OCI-LY7 (cell line): ENCODE data around the gene LRPPRC. TPM values are rescaled to one million over a fixed set of nuclear protein-coding genes. Genes with fewer than 3 reads are reported as not detected.
A peak's percentile ranks its signal among the peaks of the same experiment; 100 is the strongest.

Experiments
- BruUV-seq: library from RNA; stranded (reverse); fragments of 400-500 nt; replicated peaks from 2 replicates; lab custom pipeline; 2021; lab: Mats Ljungman, UMichigan
- CTCF ChIA-PET: fragments of 300-600 bp; sonication (Branson Sonifier 250); formaldehyde crosslinking; loops from one replicate; lab custom pipeline; 2022; ENCODE audit warnings: antibody characterized with exemption; ENCODE audit not compliant: unreplicated experiment; lab: Charles Lee
- POLR2A ChIA-PET: fragments of 300-600 bp; sonication (Branson Sonifier 250); formaldehyde crosslinking; loops from one replicate; lab custom pipeline; 2022; ENCODE audit warnings: antibody characterized with exemption; lab: Charles Lee
- DNase-seq: peaks from one replicate; pipeline ENCODE4 v3.0.0-alpha.2; 2015; ENCODE audit warnings: low spot score
- H2AFZ ChIP-seq: fragments of 200-600 bp; sonication (generic), shearing (Covaris generic); 2 replicates; pipeline ENCODE4 v1.6.1; 2014; ENCODE audit warnings: mild to moderate bottlenecking, antibody characterized with exemption, low read length, moderate library complexity
- H3K27ac ChIP-seq: fragments of 200-600 bp; sonication (generic); 2 replicates; pipeline ENCODE4 v1.5.1; 2014; ENCODE audit warnings: mixed run types, low read depth, mild to moderate bottlenecking, moderate library complexity, low read length, inconsistent platforms; ENCODE audit not compliant: poor library complexity, severe bottlenecking
- H3K36me3 ChIP-seq: fragments of 200-600 bp; sonication (generic); 2 replicates; pipeline ENCODE4 v1.6.1; 2014; ENCODE audit warnings: mild to moderate bottlenecking, antibody characterized with exemption, low read length, moderate library complexity, mixed read lengths; ENCODE audit not compliant: insufficient read depth
- H3K4me1 ChIP-seq: fragments of 200-600 bp; sonication (generic); 2 replicates; pipeline ENCODE4 v1.5.1; 2014; ENCODE audit warnings: mild to moderate bottlenecking, low read length; ENCODE audit not compliant: insufficient read depth, poor library complexity, severe bottlenecking
- H3K4me2 ChIP-seq: fragments of 200-600 bp; sonication (generic); 2 replicates; pipeline ENCODE4 v1.6.1; 2014; ENCODE audit warnings: mild to moderate bottlenecking, low read length
- H3K4me3 ChIP-seq: fragments of 200-600 bp; sonication (generic); 2 replicates; pipeline ENCODE4 v1.5.1; 2014; ENCODE audit warnings: mild to moderate bottlenecking, low read depth, low read length; ENCODE audit not compliant: poor library complexity, severe bottlenecking
- H3K79me2 ChIP-seq: fragments of 200-600 bp; sonication (generic); 2 replicates; pipeline ENCODE4 v1.6.1; 2016; ENCODE audit warnings: low read depth, mild to moderate bottlenecking, low read length, moderate library complexity, mixed read lengths; ENCODE audit not compliant: insufficient read depth
- H3K9me2 ChIP-seq: fragments of 200-600 bp; sonication (generic); 2 replicates; pipeline ENCODE4 v1.6.1; 2016; ENCODE audit warnings: mild to moderate bottlenecking, low read length, mixed read lengths; ENCODE audit not compliant: insufficient read depth
- H3K9me3 ChIP-seq: fragments of 200-600 bp; sonication (generic); 2 replicates; pipeline ENCODE4 v1.6.1; 2014; ENCODE audit warnings: mild to moderate bottlenecking, mixed run types, low read length, mixed read lengths
- H4K20me1 ChIP-seq: fragments of 200-600 bp; sonication (generic); 2 replicates; pipeline ENCODE4 v1.6.1; 2014; ENCODE audit warnings: mild to moderate bottlenecking, antibody characterized with exemption, low read length, moderate library complexity, mixed read lengths; ENCODE audit not compliant: insufficient read depth
- CTCF ChIP-seq: fragments of 200-600 bp; sonication (generic); conservative IDR thresholded peaks from 2 replicates; pipeline ENCODE4 v1.5.1; 2014; ENCODE audit warnings: mild to moderate bottlenecking, antibody characterized with exemption, low read length, moderate library complexity, mixed read lengths
- EZH2phosphoT487 ChIP-seq: fragments of 200-600 bp; sonication (generic); IDR thresholded peaks from 2 replicates; pipeline ENCODE4 v1.6.1; 2018; ENCODE audit warnings: low read depth, borderline replicate concordance, mild to moderate bottlenecking, mixed run types, antibody characterized with exemption, low read length, moderate library complexity, mixed read lengths
- intact Hi-C: fragments of 100-400 bp; cut with micrococcal nuclease; formaldehyde crosslinking; loops from one replicate; pipeline ENCODE4 v1.10.0; 2022; ENCODE audit not compliant: unreplicated experiment
- total RNA-seq, 2 experiments: library from RNA; depleted of rRNA in 1 of 2; stranded (reverse); fragments of >200 nt in 1 of 2; shearing (Covaris generic) in 1 of 2; gene quantifications; 2 replicates each; pipeline ENCODE4 v1.2.3, GENCODE V29; 2014 to 2022

The LRPPRC gene
- total RNA-seq, 2 experiments from 2014 or later = 64.4 to 136 TPM

DNA sequence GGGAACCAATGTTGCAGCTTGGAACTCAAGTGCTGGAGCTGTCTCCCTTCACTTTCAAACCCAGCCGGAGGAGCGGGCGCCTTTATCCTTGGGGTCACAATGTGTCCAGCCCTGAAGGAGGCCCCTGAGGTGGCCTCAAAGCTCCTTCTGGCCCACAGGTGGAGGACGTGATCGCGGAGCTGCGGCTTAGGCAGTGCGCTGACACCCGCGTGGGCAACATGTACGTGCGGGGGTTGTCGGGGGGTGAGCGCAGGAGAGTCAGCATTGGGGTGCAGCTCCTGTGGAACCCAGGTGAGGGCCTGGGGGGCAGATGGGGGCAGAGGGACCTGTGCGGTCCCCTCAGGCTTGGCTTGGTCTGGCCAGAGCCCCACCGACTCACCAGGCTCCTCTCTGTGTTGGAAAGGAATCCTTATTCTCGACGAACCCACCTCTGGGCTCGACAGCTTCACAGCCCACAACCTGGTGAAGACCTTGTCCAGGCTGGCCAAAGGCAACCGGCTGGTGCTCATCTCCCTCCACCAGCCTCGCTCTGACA, 143.5 kb downstream of the LRPPRC start:
- POLR2A ChIA-PET = no interaction called here

GRCh38 chr2:43851011-43851980, 144.5 kb downstream of the LRPPRC start:
- Histone ChIP-seq H3K9me2 (no peaks in the 10 kb centered on the region), H3K4me3 (no peak overlapping the region), H3K27ac (no peak overlapping the region), H4K20me1 (no peaks in the 10 kb centered on the region), H3K9me3 (no peaks in the 10 kb centered on the region), H3K4me1 (no peaks in the 10 kb centered on the region), H3K4me2 (no peak overlapping the region), H3K79me2 (no peaks in the 10 kb centered on the region), H3K36me3 (no peaks in the 10 kb centered on the region), H2AFZ (no peak overlapping the region)
- BruUV-seq = no TSS peak
- intact Hi-C loops = no loop called here
- TF ChIP-seq CTCF (no peak), EZH2phosphoT487 (no peak)
- CTCF ChIA-PET = no interaction called here
- POLR2A ChIA-PET = no interaction called here
- no peak for DNase-seq

More for the DNA sequence above, 143.5 kb downstream of the LRPPRC start:
- Histone ChIP-seq H3K36me3 (no peaks in the 10 kb centered on the region), H3K4me2 (no peak overlapping the region), H3K9me3 (no peaks in the 10 kb centered on the region), H3K9me2 (no peaks in the 10 kb centered on the region), H3K27ac (no peak overlapping the region), H3K4me3 (no peak overlapping the region), H3K79me2 (no peaks in the 10 kb centered on the region), H4K20me1 (no peaks in the 10 kb centered on the region), H3K4me1 (no peaks in the 10 kb centered on the region), H2AFZ (no peak overlapping the region)
- TF ChIP-seq EZH2phosphoT487 = no peak
- TF ChIP-seq CTCF = no peak
- intact Hi-C loops = no loop called here
- no TSS peak for BruUV-seq
- CTCF ChIA-PET = no interaction called here
- no peak for DNase-seq

GRCh38 chr2:43848214-43848613, 147.6 kb downstream of the LRPPRC start:
- Histone ChIP-seq H4K20me1 (no peaks in the 10 kb centered on the region), H3K9me3 (no peaks in the 10 kb centered on the region), H3K4me1 (no peaks in the 10 kb centered on the region), H3K36me3 (no peaks in the 10 kb centered on the region), H3K79me2 (no peaks in the 10 kb centered on the region), H3K9me2 (no peaks in the 10 kb centered on the region), H3K4me2 (no peak overlapping the region), H3K4me3 (no peak overlapping the region), H2AFZ (no peak overlapping the region), H3K27ac (no peak overlapping the region)
- intact Hi-C loops = no loop called here
- TF ChIP-seq EZH2phosphoT487 (no peak), CTCF (no peak)
- ChIA-PET POLR2A (no interaction called here), CTCF (no interaction called here)
- BruUV-seq = no TSS peak
- DNase-seq = peak; percentile 4
